Parathyroid adenoma (tissue), 2 donors: Measurements from ENCODE around the gene OR4D2.

ENCODE experiments used
- H2AFZ ChIP-seq: fragments of 300-600 bp; sonication (generic); one replicate; pipeline ENCODE4 v1.7.0; 2017; ENCODE audit warnings: antibody characterized with exemption, mild to moderate bottlenecking
- H3K27ac ChIP-seq: fragments of 300-600 bp; sonication (generic); one replicate; pipeline ENCODE4 v1.7.0; 2017
- H3K27me3 ChIP-seq: fragments of 300-600 bp; sonication (generic); one replicate; pipeline ENCODE4 v1.7.0; 2017; ENCODE audit warnings: low read length; ENCODE audit not compliant: control insufficient read depth, insufficient read depth
- H3K36me3 ChIP-seq: fragments of 300-600 bp; sonication (generic); one replicate; pipeline ENCODE4 v1.7.0; 2017; ENCODE audit warnings: low read length; ENCODE audit not compliant: control insufficient read depth, insufficient read depth
- H3K4me1 ChIP-seq: fragments of 300-600 bp; sonication (generic); one replicate; pipeline ENCODE4 v1.7.0; 2017; ENCODE audit warnings: control low read depth
- H3K4me2 ChIP-seq: fragments of 300-600 bp; sonication (generic); one replicate; pipeline ENCODE4 v1.7.0; 2017; ENCODE audit warnings: low read length
- H3K4me3 ChIP-seq: fragments of 300-600 bp; sonication (generic); one replicate; pipeline ENCODE4 v1.7.0; 2017; ENCODE audit warnings: low read depth, low read length
- H3K79me2 ChIP-seq: fragments of 300-600 bp; sonication (generic); one replicate; pipeline ENCODE4 v1.7.0; 2017; ENCODE audit warnings: control low read depth
- H3K9ac ChIP-seq: fragments of 300-600 bp; sonication (generic); one replicate; pipeline ENCODE4 v1.7.0; 2017; ENCODE audit warnings: mild to moderate bottlenecking
- H3K9me3 ChIP-seq: fragments of 300-600 bp; sonication (generic); one replicate; pipeline ENCODE4 v1.7.0; 2017; ENCODE audit warnings: low read length; ENCODE audit not compliant: control insufficient read depth
- TF ChIP-seq, protein P1 (sequence below): fragments of 300-600 bp; sonication (generic); IDR thresholded peaks from one replicate; pipeline ENCODE4 v1.7.0; 2017; ENCODE audit warnings: antibody characterized with exemption, mild to moderate bottlenecking
- donor health status: primary hyperparathyroidism.

The OR4D2 gene

DNA sequence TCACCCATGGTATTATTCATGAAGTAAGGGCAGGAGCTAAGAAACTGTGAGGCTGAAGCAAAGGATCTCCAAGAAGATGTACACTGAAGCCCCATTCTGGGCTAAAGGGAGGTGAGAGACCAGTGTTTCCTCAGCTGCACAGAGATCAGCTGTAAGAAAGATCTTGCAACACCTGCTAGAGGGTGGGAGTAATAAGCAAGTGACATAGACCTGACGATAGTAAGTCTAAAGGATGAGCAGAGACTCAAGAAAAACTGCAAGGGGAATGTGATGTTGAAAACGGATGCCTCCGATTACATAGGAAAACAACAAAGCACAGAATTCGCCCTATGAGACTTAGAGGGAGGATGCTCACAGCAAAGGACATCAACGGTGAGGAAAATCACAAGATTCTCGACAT, at the start of gene OR4D2:
OR4D2 (plus strand) TSS at position 301 of the 400 bp plus-strand sequence. CDS start 2,674 bp downstream, outside the sequence.
- Histone ChIP-seq H3K4me3 (no peak within 1 kb of the TSS), H3K27ac (no peak within 1 kb of the TSS), H2AFZ (no peak within 1 kb of the TSS), H3K4me1 (no peaks in the 10 kb centered on the region), H3K36me3 (no peaks in the 10 kb centered on the region), H3K27me3 (peaks cover 3% of the 10 kb centered on the region), H3K9me3 (no peaks in the 10 kb centered on the region), H3K9ac (no peak within 1 kb of the TSS), H3K4me2 (no peak within 1 kb of the TSS), H3K79me2 (no peaks in the 10 kb centered on the region)
- TF ChIP-seq, protein P1, sequence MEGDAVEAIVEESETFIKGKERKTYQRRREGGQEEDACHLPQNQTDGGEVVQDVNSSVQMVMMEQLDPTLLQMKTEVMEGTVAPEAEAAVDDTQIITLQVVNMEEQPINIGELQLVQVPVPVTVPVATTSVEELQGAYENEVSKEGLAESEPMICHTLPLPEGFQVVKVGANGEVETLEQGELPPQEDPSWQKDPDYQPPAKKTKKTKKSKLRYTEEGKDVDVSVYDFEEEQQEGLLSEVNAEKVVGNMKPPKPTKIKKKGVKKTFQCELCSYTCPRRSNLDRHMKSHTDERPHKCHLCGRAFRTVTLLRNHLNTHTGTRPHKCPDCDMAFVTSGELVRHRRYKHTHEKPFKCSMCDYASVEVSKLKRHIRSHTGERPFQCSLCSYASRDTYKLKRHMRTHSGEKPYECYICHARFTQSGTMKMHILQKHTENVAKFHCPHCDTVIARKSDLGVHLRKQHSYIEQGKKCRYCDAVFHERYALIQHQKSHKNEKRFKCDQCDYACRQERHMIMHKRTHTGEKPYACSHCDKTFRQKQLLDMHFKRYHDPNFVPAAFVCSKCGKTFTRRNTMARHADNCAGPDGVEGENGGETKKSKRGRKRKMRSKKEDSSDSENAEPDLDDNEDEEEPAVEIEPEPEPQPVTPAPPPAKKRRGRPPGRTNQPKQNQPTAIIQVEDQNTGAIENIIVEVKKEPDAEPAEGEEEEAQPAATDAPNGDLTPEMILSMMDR, result no peak

DNA sequence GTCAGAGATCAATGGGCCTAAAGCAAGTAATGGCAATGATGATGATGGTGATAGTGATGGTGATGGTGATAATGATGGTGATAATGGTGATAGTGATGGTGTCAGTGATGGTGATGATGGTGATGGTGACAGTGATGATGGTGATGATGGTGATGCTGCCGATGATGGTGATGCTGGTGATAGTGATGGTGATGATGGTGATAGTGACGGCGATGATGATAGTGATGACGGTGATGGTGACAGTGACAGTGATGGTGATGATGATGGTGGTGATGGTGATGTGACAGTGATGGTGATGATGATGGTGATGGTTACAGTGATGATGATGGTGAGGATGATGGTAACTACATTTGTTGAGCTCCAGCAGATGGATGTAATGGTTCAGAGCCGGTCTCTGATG, 49.4 kb upstream of the OR4D2 start:
- Histone ChIP-seq H3K27ac (no peak overlapping the region), H3K79me2 (no peaks in the 10 kb centered on the region), H3K4me1 (peaks cover 3% of the 10 kb centered on the region), H3K36me3 (no peaks in the 10 kb centered on the region), H3K4me2 (no peak overlapping the region), H2AFZ (no peak overlapping the region), H3K9me3 (no peaks in the 10 kb centered on the region), H3K9ac (no peak overlapping the region), H3K27me3 (no peaks in the 10 kb centered on the region), H3K4me3 (no peak overlapping the region)
- TF ChIP-seq, protein P1, result no peak

DNA sequence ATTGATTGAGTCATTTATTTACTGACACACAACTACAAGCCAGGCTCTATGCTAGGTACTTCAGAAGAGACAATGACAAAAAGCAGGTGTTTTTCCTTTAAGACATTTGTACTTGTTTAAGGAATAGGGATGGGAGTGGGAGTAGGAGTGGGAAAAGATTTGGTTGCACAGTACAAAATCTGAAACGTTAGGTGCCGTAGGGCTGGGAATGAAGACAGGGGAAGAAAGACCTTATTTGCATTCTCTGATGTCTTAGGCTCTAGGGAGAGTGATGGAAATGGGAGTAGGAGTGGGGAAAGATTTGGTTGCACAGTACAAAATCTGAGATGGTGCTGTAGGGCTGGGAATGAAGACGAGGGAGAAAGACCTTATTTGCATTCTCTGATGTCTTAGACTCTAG, 47.3 kb upstream of the OR4D2 start:
- no peaks in the 10 kb centered on the region for H3K36me3 ChIP-seq
- no peaks in the 10 kb centered on the region for H3K27me3 ChIP-seq
- no peak overlapping the region for H3K4me2 ChIP-seq
- H3K9ac ChIP-seq, result no peak overlapping the region
- H3K4me1 ChIP-seq, result no peaks in the 10 kb centered on the region
- no peaks in the 10 kb centered on the region for H3K9me3 ChIP-seq
- no peaks in the 10 kb centered on the region for H3K79me2 ChIP-seq
- TF ChIP-seq, protein P1, result no peak
- no peak overlapping the region for H2AFZ ChIP-seq
- H3K4me3 ChIP-seq, result no peak overlapping the region
- H3K27ac ChIP-seq, result no peak overlapping the region

DNA sequence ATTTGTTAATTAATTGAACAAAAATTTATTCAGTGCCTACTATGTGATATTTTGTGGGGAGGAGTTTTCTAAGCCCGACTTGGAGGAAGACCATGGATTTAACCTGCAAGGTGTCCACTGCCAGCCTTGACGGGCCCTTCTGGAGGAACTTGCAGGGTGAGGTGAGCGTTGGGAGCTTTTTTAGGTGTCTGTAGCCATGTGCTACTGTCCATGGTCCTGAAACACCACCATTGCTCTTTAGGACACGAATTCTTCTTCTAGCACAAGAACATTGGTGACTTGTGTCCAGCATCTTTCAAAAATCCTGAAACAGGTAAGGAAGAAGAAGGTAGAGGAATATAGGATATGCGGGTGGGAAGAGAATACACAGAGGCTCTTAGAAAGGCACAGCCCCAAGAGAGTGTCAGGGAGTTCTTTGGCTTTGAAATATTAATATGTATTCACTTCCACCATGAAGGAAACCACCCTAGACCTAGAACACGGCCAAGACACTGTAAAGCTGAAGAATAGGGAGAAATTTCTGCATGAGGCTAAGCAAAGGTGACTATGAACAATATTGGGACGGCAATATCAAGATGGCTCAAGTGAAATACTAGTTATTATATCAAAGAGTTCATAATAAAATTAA, 46.5 kb upstream of the OR4D2 start:
- Histone ChIP-seq H3K36me3 (no peaks in the 10 kb centered on the region), H3K9me3 (no peaks in the 10 kb centered on the region), H2AFZ (no peak overlapping the region), H3K27ac (no peak overlapping the region), H3K27me3 (no peaks in the 10 kb centered on the region), H3K4me1 (no peaks in the 10 kb centered on the region), H3K79me2 (no peaks in the 10 kb centered on the region), H3K9ac (no peak overlapping the region), H3K4me3 (no peak overlapping the region), H3K4me2 (no peak overlapping the region)
- TF ChIP-seq, protein P1, result no peak

DNA sequence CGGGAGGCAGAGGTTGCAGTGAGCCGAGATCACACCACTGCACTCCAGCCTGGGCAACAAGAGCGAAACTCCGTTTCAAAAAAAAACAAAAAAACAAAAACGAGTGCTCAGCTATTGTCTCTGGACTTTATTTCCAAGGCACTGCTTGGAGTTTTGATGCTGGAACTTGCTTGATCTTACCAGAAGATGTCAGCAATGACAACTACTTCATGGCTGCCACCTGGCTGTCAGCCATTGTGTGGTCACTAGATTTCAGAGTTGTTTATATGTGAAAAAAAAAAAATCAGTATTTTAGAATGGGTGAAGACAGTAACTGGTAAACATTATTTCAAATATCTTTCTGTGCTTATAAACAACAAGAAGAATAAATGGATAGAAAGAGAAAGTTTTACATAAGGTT, 44.9 kb upstream of the OR4D2 start:
- no peak overlapping the region for H3K9ac ChIP-seq
- TF ChIP-seq, protein P1, result peak; percentile 51
- no peak overlapping the region for H3K4me2 ChIP-seq
- H3K9me3 ChIP-seq, result no peaks in the 10 kb centered on the region
- no peaks in the 10 kb centered on the region for H3K27me3 ChIP-seq
- no peak overlapping the region for H3K27ac ChIP-seq
- no peaks in the 10 kb centered on the region for H3K4me1 ChIP-seq
- no peak overlapping the region for H3K4me3 ChIP-seq
- H3K79me2 ChIP-seq, result no peaks in the 10 kb centered on the region
- H3K36me3 ChIP-seq, result no peaks in the 10 kb centered on the region
- no peak overlapping the region for H2AFZ ChIP-seq
